GM19468 (cell line): ENCODE results near the gene MAP2K5.

ENCODE experiments used
- ATAC-seq: cut with Tn5 transposase; IDR thresholded peaks from one replicate; pipeline ENCODE4 v1.9.1; 2021; ENCODE audit warnings: mild to moderate bottlenecking, moderate library complexity, moderate number of reproducible peaks; ENCODE audit not compliant: unreplicated experiment; ENCODE audit errors: extremely low read depth

MAP2K5 gene

DNA sequence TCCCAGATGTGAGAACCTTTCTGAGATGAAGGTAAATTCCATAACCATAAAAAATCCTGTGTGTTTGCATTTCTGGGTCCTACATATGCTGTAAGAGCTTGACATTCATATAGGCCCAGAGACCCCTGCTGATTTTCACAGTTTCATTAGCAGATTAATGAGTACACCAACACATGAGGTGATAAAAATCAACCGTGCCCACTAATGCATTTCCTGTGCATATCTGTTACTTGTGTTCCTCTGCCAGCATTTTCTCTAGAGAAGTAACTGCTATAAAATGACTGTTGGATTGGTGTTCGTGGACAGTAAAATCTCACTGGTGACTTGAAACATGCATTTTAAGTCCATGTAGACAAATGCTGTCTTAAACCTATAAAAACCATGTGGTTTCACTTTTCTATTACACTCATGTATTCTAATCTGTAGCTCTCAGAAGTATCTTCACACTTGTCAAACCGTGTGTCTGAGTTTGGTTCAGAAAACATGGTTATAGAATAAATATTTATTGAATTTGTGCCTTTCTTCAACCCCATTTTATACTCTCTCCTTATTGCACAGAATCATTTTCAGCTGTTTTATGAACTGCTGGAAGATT is 14.6 kb downstream of the MAP2K5 start:
- ATAC-seq = no peak

DNA sequence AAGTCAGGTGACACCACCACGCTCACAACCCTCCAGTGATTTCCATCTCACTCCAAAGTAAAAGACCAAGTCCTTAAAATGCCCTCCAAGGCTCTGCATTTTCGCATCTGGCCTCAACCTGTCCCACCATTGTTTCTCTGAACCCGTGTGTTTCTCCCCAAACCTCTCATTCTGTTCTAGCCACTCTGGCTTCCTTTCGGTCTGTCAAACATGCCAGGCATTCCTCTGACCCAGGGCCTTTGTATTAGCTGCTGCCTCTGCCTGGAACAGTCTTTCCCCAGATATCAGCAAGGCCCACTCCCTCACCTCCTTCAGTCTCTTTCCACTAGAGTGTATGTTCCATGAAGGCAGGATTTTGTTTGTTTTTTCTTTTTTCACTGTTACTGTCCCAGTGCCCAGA is 16.0 kb downstream of the MAP2K5 start:
- ATAC-seq = no peak

DNA sequence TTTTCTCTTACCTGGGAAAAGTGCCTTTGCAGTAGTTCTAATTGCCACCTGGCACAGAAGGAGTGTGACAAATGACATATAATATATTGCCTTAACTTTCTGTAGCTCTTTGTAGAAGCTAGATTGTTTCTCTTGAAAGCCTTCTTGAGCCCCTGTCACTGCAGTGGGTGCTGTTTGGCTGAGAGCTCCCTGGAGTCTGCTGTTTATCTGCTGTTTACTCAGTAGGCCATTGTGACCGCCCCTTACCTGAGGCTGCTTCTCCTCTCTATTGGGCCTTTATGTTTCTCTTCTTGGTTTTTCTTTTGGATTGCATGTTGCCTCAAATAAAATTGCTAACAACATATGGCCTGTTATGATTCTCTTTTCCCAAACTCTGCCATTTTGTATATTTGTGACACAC is 16.7 kb downstream of the MAP2K5 start:
- ATAC-seq = no peak

DNA sequence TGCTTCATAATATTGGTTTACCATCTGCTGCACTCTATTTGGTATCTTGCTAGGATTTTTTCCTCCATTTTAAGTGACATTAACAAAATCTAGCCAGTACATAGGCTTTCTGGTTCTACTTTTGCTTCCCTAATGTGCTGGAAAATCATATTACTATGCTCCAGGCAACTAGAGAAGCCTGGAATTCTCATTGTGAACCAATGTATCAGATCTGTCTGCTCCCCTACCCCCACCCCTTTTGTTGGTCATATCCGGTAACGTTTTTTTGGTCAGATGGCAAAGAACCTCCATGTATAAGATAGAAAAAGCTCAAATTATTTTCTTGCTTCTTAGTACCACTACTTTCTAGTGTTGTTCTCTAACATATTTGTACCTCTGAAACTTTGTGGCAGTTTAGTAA is 17.1 kb downstream of the MAP2K5 start:
- ATAC-seq = no peak

DNA sequence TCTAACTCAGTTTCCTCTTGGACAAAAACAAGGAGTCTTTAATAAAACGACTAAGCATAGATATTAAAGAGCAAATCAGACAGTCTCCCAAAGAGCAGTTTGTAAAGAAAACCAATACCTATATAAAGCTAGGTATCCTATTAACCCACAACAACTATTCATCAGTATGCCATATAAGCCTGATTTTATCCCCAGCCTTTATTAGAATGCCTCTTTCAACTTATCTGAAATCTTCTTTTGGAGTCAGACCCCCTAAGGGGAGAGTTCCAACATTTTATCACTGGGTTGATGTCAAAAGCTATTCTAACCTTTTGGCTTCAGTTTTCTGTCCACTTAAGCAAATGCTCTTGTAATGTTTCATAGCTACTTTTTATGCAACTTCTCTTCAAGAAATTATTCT is 17.8 kb downstream of the MAP2K5 start:
- no peak for ATAC-seq

DNA sequence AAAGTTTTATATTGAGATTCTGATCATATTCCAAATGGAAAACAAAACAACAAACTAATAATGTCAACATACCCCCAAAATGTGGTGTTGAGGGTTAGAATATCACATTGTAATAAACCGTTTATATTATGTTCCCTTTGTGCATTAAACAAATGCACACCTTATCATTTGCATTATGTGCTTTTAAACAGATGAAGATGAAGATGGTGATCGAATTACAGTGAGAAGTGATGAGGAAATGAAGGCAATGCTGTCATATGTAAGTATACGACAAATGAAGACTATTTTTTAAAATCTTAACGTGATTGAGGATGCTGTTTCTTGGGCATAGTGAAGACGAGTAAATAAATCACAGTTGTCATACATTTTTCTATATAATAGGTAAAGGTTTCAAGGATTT is 20.6 kb downstream of the MAP2K5 start:
- ATAC-seq = no peak

DNA sequence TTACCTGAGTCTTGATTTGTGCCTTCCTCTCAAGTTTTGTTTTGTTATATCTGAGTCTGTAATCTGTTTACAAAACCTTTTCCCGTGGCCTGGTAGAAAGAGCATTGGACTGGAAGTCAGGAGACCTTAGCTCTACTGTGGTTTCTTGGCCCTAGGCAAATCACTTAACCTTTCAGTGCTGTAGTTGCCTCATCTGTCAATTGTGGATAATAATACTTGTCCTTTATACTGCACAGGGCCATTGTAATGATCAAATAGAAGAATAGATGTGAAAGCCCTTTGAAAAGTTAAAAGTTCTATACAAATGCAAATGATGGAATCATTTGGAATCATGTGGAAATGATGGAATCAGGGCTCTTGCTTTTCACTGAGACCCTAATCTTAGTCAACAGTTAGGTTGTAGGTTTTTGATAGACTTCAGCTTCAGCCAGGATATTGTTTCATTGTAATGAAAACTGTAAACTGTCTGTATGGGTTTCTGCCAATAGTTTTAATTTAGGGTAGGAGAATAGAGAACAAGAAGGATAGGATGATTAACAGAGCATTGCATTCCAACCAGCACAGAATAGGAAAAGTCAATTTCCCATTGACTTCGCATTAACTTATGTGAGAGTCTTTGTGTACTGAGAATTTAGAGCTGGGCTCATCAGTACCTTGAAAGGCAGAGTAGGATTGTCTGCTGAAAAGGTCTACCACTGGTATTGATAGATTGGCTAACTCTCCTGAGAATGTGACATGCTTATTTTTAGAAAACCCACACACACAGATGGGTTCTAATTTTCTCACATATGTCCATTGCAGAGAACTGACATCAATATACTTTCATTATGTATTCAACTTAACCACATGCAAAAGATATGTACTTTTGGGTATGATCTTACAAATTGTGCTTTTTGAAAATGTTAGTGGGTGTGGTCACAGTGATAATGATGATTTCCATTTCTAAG is 21.8 kb downstream of the MAP2K5 start:
- ATAC-seq = peak; percentile 89

DNA sequence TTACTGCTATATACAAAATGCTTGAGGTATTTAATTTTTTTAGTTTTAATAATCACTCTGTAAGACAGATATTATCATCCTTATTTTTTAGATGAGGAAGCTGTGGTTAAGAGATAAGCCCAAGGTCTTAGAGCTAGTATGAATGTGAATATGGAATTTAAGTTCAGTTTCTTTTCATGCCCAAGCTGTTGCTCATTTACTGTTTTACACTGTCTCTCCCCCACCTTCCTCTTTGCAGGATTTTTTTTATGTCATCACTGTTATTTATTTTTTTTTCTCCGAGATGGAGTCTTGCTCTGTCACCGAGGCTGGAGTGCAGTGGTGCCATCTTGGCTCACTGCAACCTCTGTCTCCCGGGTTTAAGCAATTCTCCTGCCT is 22.5 kb downstream of the MAP2K5 start:
- ATAC-seq = peak; percentile 14

DNA sequence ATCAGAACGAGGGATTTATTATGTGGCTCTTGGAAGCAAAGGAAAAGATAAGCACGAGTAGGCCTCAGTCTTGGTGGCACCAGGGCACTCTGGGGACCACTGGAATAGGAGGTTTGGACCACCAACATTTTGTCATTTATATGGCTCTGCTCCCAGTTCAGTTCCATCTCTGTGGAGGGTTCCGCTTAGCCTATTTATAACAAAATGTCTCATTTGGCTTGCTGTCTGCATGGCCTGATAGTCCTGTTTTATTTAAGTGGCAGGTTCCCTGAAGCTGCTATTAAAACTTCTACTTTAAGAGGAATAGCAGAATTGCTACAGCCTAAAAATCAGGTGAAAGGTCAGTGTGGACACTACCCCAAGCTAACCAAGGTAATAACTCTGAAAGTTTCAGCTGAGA is 27.2 kb downstream of the MAP2K5 start:
- ATAC-seq = no peak

DNA sequence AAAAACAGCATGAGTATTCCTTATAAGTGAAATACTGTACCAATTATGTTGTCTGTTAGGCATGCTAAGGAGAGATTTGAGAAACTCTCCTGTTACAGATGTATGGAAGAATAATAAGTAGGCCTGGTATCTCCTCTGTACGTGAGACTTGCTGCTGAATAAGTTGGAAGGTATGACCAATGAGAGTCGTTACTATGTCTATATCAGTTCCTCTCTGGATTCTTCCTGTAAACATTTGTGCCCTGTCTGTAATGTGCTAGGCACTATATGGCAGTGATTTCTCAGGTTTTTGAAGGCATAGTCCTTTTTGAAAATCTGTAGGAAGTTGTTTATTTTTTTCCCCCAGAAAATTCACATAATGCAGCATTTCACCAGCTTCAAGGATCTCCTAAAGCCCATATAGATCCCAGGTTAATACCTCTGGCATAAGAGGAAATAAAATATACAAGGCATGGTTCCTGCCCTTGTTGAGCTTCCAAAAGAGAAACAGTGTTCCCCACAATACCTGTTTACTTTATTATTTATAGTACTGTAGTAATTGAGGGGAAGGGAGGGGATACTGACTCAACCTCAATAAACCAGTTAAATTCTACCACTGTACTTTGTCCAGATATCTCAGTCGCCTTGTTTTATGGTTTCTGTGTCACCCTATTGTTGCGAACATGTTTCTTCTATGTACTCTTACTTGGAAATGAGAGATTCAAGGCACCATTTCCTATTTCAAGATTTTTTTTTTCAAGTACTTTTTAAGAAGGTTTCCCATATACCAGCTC is 28.6 kb downstream of the MAP2K5 start:
- no peak for ATAC-seq

DNA sequence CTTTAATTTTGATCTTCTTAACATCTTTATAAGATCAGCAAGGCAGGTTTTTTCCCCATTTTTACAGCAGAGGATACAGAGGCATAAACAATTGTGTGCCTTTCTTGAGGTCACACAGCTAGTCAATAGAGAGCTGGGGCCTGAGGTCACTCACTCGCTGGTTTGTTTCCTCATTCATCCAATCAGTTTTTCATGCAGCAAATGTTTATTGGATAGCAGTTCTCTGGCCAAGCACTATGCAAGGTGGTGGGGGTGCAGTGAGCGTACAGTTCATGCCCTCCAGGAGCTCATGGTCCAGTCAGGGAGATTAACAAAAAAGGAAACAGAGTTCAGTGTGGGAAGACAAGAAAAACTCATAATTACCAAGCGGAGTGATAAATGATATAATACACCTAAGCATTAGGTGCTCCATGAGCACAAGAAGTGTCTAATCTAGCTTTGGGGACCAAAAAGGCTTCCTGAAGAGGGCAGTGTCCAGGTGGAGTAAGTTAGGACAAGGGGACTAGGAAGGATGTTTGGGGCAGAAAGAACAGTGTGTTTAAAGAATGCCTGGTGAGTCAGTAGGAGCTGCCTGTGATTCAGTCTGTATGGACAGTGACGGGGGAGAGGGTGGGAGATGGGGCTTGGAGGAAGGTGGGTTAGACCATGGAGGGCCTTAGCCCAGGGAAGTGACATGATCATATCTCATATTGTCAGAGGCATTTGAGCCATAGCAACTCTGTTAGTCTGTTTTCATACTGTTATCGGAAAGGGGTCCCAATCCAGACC is 29.3 kb downstream of the MAP2K5 start:
- ATAC-seq = no peak

DNA sequence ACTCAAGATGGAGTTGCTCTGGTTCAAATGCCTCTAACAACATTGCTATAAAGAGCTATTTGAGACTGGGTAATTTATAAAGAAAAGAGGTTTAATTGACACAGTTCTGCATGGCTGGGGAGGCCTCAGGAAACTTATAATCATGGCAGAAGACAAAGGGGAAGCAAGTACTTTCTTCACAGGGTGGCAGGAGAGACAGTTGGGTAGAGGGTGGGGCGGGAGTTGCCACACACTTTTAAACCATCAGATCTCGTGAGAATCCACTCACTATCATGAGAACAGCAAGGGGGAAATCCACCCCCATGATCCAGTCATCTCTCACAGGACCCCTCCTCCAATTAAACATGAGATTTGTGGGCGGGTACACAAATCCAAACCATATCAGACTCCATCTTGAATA is 30.7 kb downstream of the MAP2K5 start:
- no peak for ATAC-seq

DNA sequence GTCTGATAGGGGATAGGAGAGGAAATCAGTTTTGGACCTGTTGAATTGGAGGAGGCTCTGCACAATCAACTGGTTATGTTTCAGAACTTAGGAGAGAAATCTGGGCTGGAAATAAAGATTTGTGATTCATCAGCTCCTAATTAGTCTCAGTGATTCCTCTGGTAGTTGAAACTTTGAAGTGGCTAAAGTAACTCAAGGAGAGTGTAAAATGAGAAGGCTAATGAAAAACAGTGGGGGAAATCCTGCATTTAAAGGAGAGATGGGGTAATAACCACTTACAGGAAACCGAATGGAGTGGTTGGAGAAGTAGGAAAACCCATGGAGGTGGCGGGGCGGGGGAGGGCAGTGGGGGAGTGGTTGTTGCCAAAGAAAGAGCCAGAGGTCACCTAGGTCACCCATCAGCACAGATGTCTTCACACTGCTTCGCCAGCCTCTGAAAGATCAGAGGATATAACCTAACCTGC is 32.6 kb downstream of the MAP2K5 start:
- no peak for ATAC-seq

DNA sequence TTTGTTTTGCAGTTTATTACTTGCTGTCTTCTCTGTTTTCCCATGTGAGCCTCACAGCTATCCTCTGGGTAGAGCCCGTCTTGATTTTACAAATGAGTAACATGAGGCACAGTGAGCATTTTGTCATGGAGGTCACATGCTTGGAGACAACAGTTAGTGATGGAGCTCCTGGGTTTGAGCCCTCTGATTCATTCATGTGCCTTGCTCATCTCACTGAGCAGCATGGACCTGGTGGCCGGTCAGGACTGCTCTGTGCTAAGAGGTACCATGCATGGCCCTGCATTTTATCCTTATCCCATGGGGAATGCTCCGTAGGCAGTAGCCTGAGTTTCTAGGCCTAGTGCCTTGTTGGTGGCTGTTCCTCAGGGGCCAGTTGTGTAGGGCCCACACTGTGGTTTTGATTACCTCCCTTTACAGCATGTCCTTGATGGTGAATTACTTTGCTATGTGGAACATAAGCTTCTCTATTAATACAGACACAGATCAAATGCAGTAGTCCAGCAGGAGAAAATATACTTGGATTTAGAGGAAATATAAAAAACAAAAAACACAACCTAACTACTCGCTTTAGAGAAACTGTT is 35.6 kb downstream of the MAP2K5 start:
- no peak for ATAC-seq

DNA sequence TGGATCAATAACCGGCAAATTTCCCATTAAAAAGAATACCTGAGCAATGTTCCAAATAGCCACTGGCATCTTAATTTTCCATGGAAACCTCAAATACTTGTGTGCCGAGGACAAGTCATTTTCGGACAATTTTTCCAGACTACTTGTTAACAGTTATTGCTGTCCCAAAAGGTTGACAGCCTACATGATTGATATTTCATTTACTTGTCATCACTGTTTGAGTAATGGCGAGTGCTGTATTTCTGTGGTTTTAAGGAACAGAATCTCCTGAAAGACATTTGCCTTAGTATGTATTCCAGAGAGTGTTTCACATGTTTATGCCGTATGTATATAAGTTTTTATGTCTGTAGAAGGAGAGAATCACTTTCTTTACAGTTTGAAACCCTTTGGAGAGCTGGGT is 36.7 kb downstream of the MAP2K5 start:
- ATAC-seq = no peak

DNA sequence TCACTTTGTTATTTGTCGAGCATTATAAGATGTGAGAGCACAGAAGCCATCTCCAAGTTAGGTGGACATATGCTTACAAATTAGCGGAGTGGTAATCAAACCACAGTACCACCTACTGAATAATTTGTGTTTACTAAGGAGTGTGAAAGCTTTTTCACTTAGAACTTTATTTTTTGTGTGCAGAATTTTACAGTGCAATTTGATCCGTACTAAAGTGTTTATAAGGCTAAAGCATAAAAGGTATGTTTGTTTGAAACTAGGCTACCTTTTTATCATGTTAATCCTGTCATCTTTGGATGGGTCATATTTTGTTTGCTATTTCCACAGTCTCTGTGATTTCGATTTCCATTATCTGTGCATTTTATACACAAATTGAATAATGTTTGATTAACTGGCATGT is 37.5 kb downstream of the MAP2K5 start:
- ATAC-seq = no peak

DNA sequence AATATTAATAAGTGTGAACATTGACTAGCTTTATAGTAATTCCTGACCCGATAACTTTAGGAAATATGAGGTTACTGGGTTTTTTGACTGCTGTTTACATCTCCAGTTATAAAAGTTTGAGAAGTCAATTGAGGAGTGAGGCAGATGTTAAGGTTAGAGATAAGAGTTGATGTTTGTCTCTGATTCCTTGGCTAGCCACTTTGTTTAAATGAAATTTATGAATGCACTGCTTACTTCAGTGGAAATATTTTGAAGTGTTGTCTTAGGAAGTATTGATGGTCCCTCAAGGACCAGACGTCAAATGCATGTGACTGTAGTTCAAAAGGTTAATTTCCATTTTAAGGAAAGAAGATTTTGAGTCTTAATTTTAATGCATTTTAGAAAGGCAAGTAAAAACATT is 41.7 kb downstream of the MAP2K5 start:
- ATAC-seq = no peak

DNA sequence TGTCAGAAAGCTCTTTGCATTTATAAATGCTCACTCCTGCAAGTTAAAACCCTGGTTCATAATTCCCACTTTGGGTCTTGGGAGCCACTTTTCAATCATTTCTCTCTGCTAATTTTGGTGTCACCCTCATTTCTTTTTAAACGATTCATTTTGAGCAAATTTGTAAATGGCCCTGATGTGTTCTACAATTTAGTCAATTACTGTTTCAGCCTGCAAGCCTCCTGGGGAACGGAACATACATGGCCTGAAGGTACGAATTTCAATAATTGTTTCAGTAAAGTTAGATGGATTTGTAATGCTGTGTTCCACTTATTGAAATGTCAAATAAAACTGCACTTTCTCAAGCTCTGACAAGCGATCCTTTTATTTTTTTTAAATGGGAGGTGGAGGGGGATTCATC is 43.2 kb downstream of the MAP2K5 start:
- no peak for ATAC-seq

DNA sequence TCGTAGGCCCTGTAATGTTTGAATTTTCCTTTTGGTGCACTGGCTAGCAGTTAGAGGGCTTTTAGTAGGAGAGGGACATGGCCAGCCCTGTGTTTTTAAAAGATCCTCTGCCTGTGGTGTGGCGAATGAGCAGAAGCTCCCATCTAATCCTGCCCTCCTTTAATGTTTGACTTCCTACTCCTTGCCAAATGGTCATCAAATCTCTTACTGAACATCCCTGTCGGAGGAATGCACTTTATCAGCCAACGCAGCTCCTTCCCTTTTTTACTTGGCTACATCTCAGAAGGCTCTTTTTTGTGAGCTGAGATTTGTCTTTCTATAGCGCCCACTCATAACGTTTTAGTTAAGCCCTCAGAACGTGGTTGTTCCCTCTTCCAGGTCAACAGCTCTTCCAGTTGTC is 44.8 kb downstream of the MAP2K5 start:
- no peak for ATAC-seq

DNA sequence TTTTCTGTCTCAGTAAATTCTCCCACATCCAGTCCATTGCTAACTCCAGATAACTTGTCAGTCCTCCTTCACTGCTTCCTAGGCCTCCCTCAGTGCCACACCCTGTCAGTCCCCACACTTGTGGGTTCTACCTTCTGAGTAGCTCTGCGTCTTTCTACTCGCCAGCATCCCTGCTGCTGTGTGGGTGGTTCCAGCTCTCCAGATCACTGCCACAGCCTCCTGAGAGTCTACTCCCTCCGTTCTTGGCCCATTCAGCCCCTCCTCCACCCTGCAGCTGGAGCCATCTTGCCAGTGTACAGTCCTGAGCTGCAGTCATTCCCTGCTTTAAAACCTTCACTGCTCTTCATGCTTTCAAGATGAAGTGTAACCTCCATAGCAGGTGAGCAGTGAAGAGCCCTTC is 45.3 kb downstream of the MAP2K5 start:
- ATAC-seq = no peak
